Adipose tissue (tissue), 3 donors: ENCODE results near the gene PLP2. TPM values are rescaled to one million over a fixed set of nuclear protein-coding genes. Genes with fewer than 3 reads are reported as not detected.

Experiments used
- H3K27ac ChIP-seq: one replicate; pipeline ENCODE4 v1.5.1; 2013; ENCODE audit warnings: low read depth, low read length
- WGBS, 3 donors: extraction: QIAGEN DNeasy Blood & Tissue Kit; methylation state at CpG; one replicate each; pipeline ENCODE4 v1.1.7; 2013; 5-methylcytosine and 5-hydroxymethylcytosine counted together
- polyA plus RNA-seq, 3 donors: library from polyadenylated mRNA; stranded (reverse); fragments of 200-250 nt; gene quantifications; one replicate each; pipeline ENCODE4 v1.2.3, GENCODE V29; 2013
- donor health status: healthy with polysubstance abuse.
- donor health status: Bipolar disorder and iron deficiency.
- donor health status: healthy.

The PLP2 gene
- polyA plus RNA-seq, 3 donors, result 82.9 to 246 (median 116) TPM

DNA sequence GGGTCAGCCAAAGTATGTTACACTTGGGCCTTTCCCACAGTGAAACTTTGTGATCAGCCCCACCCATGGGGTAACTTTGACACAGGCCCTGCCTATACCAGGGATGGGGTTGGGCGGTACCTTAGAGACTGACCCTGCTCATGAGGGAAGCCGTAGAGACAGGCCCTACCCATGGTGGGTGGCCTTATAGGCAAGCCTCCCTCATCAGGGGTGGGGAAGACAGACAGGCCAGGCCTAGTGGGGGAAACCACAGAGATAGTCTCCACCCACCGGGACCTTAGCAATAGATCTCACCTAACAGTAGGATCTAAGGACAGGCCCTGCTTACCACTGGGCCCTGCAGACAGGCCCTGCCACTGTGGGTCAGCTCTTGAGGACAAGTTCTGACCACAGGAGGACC lies 6.8 kb downstream of the PLP2 start:
- H3K27ac ChIP-seq, result no peak overlapping the region
- 87 to 100% (median 91%) methylated on average over 1 to 3 of the region's 3 CpGs for WGBS, 3 donors

DNA sequence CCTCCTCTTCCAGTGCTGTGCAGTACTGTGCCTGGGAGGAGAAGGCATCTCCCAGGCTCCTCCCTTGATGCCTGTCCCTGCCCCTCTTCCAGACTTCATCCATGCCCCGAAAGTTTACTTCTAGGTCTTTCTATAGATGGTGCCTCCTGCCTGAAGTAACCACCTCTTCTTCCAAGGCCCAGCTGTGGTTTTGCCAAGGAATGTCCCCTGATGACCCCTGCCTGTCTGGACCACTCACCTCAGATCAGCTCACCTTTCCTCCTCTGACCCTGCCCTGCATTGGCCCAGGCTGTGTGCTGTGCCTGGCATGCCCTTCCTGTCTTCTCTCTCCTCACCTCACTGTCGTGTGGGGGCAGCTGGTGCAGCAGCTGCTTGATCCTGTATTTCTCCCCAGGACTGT lies 7.7 kb downstream of the PLP2 start:
- WGBS, 3 donors, result 70 to 86% (median 83%) methylated on average over 2 of the region's 2 CpGs
- no peak overlapping the region for H3K27ac ChIP-seq

DNA sequence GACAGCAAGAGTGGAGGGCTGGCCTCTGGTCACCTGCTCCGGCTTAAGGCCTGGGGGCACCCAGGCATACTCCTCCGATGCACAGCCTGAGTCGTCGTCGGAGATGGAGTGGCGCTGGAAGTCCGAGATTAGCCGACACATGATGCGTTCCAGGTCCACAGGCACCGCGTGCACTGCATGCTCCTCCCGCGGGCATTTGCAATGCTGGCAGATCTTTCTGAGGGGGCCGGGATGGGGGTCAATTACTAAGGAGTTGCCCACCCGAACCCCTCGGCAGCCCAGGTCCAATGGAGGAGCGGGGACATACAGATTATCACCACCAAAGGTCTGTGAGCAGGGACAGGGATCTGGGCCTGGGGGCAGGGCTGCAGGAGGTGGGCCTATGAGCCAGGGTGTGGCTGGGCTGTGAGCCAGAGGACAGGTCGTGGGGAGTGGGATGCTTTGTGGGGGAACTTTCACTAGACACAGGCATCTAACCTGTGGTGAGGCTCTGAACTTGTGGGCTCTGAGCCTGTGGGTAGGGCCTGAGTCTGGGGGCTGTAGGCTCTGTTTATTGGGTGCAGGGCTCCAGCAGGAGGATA lies 12.1 kb downstream of the PLP2 start:
- H3K27ac ChIP-seq, result no peak overlapping the region
- WGBS, 3 donors, result 84 to 89% (median 86%) methylated on average over 12 to 18 of the region's 18 CpGs

DNA sequence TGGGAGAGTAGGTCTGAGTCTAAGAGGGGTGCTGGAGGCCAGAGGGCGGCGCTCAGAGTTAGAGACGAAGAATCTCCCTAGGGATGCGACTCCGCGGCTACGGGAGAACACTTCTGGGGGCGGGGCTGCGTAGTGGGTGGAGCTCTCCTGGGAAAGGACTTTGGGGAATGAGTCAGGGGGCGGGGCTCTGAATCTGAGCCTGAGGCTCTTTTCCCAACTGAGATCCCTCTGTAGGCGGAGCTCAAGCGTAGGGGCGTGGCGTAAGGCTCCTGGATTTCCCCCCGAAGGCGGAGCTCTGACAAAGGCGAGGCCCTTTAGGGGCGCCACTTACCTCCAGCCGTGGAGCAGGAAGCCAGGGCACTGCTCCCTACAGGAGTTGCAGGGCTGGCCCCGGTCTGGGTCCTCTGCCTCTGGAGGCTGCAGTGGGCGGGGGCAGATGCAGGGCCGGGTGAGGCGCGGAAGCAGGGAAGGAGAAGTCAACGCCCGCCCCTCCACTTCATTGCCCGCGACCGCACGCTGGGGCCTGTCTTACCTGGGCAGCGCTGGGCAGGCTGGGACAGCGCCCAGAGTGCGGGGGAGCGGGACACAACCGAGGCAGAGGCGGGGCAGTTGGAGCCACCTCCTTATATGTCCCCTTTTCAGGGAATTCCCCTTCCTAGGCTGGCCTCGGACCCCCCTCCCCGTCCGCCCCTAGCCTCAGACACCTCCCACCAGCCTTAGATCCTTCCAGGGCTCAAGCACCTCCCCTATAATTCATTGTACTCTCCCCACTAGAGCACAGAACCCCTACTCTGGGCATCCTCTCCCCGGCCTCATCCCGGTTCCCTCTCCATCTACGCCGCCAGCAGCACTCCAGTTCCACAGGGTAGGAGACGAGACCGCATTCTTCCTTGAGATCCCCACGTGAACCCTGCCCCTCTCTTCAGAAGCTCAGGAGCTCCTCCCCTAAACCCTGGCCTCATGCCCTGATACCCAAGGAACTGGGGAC lies 12.9 kb downstream of the PLP2 start:
- H3K27ac ChIP-seq, result no peak overlapping the region
- WGBS, 3 donors, result 13 to 51% (median 18%) methylated on average over 21 to 46 of the region's 46 CpGs

DNA sequence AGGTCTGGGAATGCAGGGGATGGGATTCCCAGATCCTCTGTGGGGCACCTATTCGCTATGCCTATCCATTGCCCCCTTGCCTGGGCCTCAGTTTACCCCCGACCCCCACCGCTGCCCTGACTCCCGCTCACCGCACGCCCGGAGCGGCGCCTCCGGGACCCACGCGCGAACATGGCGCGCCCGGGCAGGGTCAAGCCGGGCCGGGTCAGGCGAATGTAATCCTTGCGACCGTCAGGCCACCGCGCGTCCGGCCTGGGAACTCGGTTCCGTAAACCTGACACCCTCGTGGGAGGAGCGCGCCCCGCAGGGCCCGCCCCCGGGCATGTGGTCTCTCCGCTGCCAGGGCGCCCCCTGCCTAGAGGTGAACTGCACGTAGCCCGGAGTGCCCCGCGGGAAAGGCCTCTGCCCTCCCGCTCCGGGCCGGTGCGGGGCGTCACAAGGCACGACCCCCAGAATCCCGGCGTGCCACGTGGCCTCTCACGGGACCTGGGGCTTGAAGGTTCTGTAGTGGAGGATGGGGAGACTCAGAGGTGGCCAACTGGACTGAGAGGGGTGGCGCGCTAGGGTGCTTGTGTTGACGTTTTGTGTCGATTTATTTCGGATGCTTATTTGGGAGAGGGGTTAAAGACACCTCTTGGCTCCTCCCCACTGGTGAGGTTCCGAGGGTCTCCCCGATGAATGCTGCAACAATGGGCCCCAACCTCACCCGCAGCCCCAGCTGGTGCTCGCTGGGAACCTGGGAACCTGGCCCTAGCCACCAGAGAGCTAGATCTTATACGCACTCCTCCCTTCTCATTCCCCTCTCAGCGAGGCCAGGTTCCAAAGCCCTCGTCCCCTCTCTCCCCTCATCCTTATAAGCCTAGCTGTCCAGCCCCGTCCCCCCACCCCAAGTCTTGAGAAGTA lies 14.7 kb downstream of the PLP2 start, which contains the start of gene PRICKLE3:
Gene PRICKLE3, minus strand, starts transcription at position 249 of the 903 bp plus-strand sequence. Its CDS starts 76 bp downstream, at position 173.
- WGBS, 3 donors, result 8 to 50% (median 14%) methylated on average over 45 to 62 of the region's 62 CpGs
- no peak within 1 kb of the TSS for H3K27ac ChIP-seq

DNA sequence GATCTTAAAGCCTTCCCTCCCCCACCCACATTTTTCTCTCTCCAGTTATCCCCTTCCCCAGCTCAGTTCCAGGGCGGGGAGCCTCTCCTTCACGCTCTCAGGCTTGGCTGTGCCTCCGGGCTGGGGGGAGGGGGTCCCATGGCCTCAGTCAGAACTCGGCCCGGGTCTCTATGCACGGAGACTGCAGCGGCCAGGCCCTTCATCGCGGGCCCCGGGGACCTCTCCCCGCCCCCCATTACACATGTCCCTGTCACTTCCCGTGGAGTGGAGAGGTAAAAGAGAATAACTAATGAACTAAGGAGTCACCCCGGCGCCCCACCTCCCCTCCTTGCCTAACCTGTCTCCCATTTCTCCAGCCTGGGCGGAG lies 15.3 kb downstream of the PLP2 start:
- no peak overlapping the region for H3K27ac ChIP-seq
- WGBS, 3 donors, result 63 to 77% (median 67%) methylated on average over 11 to 15 of the region's 15 CpGs

DNA sequence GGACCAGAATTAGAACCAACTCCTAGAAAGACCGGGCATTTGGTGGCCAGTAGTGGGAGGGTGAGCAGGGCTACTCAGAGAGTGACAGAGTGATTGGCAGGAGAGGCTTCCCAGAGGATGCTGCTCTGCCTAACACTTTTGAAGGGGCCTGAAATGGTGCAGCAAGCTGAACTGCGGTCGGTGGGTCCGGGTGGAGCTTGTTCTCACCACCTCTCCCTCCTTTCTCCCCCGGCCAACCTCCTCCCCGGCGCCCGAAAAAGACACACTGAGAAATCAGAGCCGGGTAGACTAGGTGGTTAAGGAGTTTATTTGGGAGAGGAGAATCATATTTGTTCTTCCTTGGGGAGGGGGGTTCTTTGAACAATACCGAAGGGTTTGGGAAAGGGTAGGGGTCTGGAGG lies 15.8 kb downstream of the PLP2 start:
- H3K27ac ChIP-seq, result no peak overlapping the region

DNA sequence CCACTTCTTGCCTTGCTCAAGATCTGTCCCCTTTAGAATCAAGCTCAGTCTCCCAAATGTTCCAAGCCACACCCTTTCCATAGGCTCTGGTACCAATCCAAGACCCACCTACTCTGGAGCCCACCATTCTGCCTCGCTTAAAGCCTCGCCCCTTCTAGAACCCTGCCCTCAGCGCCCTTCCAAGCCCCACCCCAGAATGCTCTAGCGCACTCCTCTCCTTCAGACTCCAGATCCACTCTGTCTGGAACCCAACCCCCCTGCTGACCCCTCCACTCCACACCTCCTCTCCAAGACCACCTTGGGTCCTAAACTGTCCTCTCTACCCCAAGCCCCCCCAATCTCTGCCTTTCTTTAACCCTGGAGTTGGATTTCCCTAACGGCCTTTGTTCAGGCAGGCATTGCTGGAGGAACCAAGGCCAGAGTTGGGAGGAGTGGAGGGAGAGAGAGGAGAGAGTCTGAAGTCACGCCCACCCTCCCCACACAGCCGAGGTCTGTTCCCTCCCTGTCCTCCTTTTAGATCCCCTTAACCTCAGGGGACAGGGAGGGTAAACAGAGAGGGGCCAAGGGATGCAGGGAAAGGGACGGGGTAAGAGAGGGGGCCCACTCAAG lies 16.9 kb downstream of the PLP2 start:
- WGBS, 3 donors, result 57 to 67% (median 59%) methylated on average over 8 of the region's 8 CpGs
- H3K27ac ChIP-seq, result no peak overlapping the region

More for the DNA sequence above, 15.8 kb downstream of the PLP2 start:
- 68 to 81% (median 74%) methylated on average over 7 to 10 of the region's 10 CpGs for WGBS, 3 donors

DNA sequence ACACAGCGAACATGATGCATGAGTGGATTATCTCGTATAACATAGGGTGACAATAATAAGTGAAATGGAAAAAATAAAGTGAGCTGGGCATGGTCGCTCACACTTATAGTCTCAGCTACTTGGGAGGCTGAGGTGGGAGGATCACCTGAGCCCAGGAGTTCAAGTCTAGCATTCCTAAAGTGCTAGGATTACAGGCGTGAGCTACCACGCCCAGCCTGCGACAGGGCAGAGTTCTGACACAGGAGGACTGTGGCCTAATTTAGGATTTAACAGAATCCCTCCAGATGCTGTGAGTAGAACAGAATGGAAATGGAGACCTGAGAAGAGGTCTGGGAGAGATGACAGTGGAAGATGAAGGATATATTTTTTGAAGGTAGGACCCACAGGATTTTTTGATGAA lies 17.9 kb downstream of the PLP2 start:
- H3K27ac ChIP-seq, result no peak overlapping the region
- 76 to 87% (median 76%) methylated on average over 6 of the region's 6 CpGs for WGBS, 3 donors

DNA sequence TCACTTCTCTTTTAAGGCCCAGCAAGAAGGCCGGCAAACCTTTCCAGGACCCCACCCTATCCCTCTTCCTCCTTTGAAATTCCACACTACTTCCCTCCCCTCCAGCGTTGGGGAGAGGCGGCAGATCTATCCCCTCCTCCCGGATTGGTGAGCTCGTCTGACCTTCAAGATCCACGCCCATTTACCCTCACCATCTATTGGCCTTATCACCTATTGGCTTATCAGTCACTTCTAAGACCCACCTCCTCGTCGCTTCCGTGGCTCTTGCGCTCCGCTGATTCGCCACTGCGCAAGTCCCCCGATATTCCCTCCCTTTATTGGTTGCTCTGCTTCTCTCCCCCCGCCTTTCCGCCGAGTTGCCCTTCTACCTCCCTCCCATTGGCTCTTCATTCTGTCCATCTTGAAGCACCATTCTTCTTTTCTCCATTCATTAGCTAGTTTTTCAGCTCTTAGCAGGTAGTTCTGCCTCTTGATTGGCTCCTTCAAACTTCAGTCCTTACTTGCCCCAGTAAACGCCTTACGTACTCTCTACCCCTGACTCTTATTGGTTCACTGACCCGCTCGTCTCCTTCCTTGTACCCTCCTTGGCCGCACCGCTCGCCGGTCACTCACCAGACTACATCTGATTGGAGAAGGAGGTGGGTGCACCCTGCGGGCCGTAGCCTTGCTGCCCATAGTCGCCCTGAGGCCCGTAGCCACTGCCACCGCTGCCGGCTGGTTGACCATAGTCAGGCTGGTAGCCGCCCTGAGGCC lies 19.3 kb downstream of the PLP2 start:
- H3K27ac ChIP-seq, result peak overlapping the region; percentile 17
- 0 to 39% (median 0%) methylated on average over 24 to 32 of the region's 32 CpGs for WGBS, 3 donors

DNA sequence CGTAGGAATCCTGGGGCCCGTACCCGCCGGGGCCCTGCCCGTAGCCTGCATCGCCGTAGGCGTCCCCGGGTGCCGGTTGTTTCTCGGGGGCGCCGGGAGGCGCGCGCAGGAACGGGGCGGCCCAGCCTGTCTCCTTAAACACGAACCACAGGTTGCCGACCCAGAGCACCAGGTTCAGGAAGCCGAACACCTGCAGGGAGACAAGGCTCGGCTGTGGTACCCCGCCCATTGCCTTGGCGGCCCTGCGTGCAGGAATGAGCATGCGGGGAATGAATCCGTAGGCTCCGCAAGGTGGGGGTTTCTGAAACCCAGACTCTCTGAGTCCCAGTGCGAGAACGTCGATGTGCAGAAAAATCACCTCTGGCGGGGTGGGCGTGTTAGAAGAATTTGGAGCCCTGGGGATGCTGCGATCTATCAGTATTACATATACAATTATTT lies 19.9 kb downstream of the PLP2 start:
- 1 to 46% (median 2%) methylated on average over 25 to 34 of the region's 34 CpGs for WGBS, 3 donors

DNA sequence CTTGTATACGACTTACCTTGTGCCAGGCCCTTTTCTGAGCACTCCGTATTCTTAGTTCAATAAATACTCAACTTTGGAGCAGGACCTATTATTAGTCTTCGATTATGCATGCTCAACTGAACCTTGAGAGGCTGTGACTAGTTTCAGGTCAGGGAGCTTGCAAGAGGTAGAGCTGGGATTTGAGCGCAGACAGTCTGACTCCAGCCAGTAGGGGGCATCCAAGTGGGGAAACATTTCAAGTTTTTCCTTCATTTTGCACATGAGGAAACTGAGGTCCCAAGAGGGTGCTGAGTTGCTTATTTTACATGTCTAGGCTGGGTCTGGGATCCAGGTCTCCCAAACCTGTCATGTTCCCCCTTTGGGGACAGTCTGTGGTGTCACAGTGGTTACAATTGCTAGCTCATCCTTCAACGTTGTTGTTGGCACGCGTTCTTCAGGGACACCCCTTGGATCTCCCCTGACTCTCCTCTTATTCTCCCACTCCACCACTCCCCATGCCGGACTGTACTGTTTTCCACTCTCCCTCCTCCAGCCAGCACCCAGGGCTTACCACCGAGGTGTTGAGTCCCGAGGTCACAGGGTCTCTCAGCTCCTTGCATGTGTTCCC lies 21.1 kb downstream of the PLP2 start:
- WGBS, 3 donors, result 51 to 67% (median 64%) methylated on average over 9 to 10 of the region's 10 CpGs
- H3K27ac ChIP-seq, result no peak overlapping the region

More for the DNA sequence above, 19.9 kb downstream of the PLP2 start:
- H3K27ac ChIP-seq, result peak overlapping the region; percentile 17

DNA sequence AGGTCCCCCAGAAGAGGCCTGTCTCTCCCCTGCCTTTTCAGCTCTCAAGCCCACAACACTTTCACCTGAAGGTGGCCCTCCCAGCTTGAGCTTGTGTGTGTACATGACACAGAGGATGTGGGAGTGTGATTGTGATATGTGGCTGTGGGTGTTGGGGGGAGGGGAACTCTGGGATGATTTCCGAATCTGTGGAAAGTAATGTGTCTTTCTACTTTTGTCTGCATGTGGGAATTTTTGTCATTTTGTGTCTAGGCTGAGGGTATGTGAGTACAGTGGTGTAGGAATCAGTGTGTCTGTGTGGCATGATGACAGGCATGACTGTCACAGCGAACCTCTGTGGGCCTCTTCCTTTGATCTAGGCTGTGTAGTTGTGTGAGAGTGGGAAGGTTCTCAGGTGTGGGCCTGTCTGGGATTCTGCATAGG lies 21.9 kb downstream of the PLP2 start:
- WGBS, 3 donors, result 61 to 79% (median 75%) methylated on average over 2 of the region's 2 CpGs
- H3K27ac ChIP-seq, result no peak overlapping the region

DNA sequence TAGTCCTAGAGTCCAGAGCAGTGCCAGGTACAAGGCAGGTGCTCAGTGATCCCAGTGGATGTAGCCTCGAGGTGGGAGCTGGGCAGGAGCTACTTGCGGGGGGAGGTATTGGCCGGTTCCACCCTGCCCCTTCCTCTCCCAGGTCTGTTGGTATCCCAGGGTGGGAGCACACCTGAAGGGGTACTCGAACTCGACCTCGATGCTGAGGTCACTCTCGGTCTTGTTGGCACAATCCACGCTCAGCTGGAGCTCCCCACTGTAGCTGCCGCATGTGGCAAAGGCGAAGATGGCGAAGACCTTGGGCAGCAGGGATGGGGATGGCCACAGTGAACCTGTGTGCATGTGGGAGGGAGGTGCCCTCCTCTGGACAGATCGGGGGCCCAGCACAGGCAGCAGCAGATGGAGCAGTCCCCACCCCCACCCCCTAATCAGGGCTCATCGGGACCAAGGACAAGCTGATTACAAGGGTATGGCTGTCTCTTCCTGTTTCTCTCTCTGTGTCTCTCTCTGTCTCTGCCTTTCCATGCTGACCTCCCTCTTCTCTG lies 25.9 kb downstream of the PLP2 start:
- no peak overlapping the region for H3K27ac ChIP-seq
- WGBS, 3 donors, result 79 to 82% (median 80%) methylated on average over 12 to 13 of the region's 13 CpGs

DNA sequence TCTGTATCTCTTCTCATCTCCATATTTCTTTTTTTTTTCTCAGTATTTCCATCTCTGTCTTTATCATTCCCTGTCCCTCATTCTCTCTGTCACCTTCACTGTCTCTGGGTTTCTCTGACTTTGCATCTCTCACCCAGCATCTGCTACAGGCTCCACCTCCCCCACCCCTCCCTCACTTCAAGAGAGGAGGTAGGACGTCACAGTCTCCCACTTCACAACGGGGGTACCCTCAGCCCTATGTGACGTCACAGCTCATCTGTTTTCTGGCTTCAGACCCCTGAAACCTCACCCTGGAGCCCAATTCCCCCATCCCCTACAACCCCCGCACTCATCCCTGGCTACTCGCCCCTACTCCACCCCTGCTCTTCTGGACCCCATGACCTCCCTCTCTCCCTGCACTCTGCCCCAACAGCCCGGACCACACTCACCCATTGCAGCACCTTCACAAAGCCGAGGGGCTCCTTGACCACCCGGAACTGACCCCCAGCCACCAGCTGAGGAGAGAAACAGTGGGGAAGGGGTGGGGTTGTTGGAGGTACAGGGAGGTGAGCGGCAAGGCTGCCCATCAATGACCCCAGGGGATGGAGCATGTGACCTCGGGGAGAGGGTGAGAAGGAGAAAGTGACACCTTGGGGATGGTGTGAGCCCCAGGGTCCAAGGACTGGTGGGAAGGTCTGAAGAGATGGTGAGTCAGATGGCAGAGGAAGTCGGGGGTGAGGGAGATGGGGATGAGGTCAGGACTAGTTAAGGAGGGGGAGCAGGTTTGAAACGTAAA lies 27.0 kb downstream of the PLP2 start:
- WGBS, 3 donors, result 16 to 52% (median 25%) methylated on average over 12 of the region's 12 CpGs
- no peak overlapping the region for H3K27ac ChIP-seq

DNA sequence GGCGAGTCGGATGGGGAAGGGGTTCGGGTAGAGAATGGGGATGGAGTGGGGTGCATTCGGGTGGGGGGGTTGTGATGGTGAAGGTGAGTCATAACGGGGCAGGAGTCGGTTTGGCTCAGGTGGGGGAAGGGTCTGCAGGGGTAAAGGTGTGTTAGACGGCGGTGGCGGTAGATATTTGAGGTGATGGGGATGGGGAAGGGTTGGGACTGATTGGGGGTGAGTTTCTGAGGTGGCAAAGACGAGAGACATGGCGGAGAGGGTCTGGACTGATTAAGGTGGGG lies 27.6 kb downstream of the PLP2 start:
- no peak overlapping the region for H3K27ac ChIP-seq
- 11 to 53% (median 28%) methylated on average over 7 to 11 of the region's 11 CpGs for WGBS, 3 donors
